ENCODE results near the gene CHST3. TPM values are rescaled to one million over a fixed set of nuclear protein-coding genes. Genes with fewer than 3 reads are reported as not detected.
"Not testable (repeated sequence)": the region's sequence is repeated elsewhere in the genome, so short reads cannot be mapped to it uniquely, and the experiment has no call there.

CHST3 gene
- 57.0 and 59.0 TPM in 2 replicates for total RNA-seq (2014; rRNA removed; shearing (Covaris generic))

- peak; percentile 57 for DNase-seq (ENCODE audit: low spot score)
Observed at GRCh38 chr10:71964098-71964742, at the start of gene CHST3. TSS of gene CHST3 (plus strand) at chr10:71964395. CDS start at chr10:72005843, 41,448 bp downstream.

GRCh38 chr10:71916827-71917226 is 47.4 kb upstream of the CHST3 start:
- no peak for DNase-seq (ENCODE audit: low spot score)

GRCh38 chr10:71918992-71919391 is 45.2 kb upstream of the CHST3 start:
- DNase-seq (ENCODE audit: low spot score) = no peak

DNA sequence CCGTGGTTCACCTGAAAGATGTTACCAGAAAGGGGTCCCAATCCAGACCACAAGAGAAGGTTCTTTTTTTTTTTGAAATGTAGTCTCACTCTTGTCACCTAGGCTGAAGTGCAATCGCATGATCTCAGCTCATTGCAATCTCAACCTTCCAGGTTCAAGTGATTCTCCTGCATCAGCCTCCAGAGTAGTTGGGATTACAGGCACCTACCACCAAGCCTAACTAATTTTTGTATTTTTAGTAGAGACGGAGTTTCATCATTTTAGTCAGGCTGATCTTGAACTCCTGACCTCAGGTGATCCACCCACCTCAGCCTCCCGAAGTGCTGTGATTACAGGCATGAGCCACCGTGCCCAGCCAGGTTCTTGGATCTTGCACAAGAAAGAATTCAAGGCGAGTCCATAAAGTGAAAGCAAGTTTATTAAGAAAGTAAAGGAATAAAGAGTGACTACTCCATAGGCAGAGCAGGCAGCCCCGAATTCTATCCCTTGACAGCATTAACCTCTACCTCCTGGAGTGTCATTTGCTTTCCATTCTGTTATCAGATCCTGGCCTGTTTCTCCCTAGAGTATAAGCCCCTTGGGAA is 44.1 kb upstream of the CHST3 start:
- not testable (repeated sequence) for DNase-seq (ENCODE audit: low spot score)

DNA sequence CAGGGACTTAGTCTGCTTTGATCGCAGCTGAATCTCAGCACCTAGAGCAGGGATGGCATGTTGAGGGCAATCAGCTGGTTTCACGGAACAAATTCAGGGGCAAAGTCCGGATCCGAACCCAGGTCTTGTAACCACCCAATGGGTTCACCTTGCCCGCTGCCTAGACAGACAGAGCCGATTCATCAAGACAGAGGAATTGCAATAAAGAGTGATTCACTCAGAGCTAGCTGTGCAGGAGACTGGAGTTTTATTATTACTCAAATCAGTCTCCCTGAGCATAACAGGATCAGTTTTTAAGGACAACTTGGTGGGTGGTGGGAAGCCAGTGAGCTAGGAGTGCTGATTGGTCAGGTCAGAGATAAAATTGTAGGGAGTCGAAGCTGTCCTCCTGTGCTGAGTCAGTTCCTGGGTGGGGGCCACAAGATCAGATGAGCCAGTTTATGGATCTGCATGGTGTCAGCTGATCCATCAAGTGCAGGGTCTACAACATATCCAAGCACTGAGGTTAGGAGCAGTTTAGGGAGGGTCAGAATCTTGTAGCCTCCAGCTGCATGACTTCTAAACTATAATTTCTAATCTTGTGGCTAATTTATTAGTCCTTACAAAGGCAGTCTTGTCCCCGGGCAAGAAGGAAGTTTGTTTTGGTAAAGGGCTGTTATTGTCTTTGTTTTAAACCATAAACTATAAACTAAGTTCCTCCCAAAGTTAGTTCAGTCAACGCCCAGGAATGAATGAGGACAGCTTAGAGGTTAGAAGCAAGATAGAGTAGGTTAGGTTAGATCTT is 43.5 kb upstream of the CHST3 start:
- DNase-seq (ENCODE audit: low spot score) = peak; percentile 82

DNA sequence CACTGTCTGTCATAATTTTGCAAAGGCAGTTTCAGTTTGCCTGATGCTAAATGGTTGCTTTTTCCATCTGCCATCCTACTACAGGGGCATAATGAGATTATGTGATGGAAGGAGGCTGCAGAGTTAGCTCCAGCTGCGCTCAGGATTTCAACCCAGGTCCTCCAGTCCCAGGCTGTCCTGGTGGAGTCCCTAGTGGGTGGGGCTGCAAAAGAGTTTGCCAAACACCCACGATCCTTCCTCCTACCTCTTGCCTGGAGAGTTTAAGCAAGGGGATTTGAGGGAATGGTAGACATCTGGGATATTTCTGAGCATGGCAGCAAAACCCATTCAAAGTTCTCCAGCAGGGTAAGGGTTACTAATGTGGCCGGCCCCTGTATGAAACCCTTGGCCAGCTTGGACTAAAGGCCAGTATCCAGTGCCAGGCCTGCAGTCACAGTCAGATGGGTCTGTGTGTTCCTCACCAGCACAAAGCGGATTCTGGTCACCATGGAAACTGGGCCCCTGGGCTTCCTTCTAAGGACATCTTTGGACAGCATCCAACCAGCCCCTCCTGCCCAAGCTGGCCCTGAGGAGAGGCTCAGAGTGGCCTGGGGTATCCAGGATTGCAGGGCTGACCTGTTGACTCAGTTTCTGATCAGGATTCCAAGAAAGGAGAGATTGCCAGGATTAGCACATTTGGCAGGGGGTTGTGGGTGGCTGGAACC is 42.7 kb upstream of the CHST3 start:
- DNase-seq (ENCODE audit: low spot score) = no peak

DNA sequence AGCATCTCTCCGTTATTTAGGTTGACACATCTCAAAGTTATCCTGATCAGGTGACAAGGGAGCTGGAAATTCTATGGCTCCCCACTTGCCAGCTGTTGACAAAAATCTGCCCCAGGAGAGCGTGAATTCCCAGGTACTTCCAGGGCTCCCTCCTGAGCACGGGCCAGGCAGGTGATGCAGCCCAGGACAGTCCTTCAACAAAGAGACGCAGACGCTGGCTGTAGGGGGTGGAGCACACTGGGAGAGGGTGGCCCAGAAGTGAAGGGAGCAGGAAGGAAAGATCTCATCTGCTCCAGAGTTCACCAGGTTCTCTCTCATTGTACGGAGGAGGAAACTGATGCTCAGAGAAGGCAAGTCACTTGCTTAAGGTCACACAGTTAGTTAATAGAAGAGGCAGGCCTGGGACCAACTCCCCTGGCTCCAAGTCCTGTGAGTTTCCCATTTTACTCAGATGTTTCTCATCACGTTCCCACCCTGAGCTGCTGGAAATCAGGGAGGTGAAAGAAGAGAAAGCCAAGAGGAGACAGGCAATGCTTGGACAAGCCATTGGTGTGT is 41.0 kb upstream of the CHST3 start:
- DNase-seq (ENCODE audit: low spot score) = no peak

DNA sequence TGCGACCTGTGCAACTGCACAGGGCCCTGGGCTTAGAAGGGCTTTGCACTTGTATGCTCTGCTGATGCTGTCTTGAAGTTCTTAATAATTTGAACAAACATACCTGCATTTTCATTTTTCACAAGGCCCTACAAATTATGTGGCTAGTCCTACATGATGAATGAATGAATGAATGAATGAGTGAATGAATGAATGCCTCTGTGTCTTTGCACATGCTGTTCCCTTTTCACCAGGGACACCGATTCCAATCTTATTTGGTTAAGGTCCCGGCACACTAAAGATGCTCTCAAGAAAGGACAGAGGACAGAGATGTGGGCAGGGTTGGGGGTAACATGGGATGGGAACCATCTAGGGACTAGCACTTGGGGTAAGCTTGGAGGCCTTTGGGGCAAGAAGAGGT is 39.4 kb upstream of the CHST3 start:
- DNase-seq (ENCODE audit: low spot score) = no peak

GRCh38 chr10:71927159-71927558 is 37.0 kb upstream of the CHST3 start:
- DNase-seq (ENCODE audit: low spot score) = no peak

DNA sequence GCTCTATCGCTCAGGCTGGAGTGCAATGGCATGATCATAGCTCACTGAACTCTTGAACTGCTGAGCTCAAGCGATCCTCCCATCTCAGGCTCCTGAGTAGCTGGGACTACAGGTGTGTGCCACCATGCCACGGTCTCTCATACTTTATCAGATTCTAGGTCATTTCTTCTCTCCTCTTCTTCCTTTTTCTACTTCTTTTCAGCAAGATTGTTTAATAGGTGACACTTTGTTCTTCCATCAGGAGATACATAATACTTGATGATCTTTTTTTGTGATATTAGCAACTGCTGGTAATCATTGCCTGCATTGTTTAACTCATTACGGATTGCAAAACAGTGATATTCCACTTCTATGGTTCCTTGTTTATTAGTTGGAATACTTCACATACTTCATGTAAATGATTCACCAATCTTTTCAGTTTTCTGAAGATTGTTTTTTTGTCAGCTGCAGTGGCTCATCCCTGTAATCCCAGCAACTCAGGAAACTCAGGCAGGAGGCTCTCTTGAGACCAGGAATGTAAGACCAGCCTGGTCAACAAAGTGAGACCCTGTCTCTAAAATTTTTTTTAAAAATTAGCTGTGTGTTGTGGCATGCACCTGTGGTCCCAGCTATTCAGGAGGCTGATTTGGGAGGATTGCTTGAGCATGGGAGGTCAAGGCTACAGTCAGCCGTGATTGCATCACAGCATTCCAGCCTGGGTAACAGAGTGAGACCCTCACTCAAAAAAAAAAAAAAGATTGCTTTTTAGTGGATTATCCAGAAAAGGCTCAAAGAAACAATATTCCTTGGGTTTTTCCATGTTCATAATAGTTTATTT is 36.2 kb upstream of the CHST3 start:
- no peak for DNase-seq (ENCODE audit: low spot score)

DNA sequence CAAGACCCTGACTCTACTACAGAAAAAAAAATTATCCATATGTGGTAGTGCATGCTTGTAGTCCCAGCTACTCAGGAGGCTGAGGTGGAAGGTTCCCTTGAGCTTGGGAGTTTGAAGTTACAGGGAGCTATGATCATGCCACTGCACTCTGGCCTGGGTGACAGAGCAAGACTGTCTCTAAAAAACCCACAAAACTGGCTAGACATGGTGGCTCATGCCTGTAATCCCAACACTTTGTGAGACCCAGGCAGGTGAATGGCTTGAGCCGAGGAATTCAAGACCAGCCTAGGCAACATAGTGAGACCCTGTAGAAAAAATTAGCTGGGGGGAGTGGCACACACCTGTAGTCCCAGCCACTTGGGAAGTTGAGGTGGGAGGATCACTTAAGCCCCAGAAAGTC is 32.9 kb upstream of the CHST3 start:
- no peak for DNase-seq (ENCODE audit: low spot score)

GRCh38 chr10:71933651-71934050 is 30.5 kb upstream of the CHST3 start:
- no peak for DNase-seq (ENCODE audit: low spot score)

DNA sequence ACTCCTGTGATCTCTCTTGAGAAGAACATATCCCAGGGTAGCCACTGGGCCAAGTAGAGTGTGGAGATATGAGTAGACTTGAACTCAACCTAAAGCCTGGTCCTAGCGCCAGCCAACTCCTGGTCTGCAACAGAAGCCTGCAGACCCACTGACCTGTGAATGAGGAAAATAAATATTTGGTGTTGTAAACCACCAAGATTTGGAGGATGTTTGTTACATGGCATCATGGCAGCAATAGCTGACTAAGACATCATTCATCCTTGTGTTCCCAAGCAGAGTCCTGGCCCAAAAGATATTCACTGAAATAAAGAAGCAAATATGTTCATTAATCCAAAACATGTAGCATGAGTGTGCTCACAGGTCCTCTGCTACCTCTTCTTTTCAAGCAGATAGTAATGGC is 26.0 kb upstream of the CHST3 start:
- no peak for DNase-seq (ENCODE audit: low spot score)

GRCh38 chr10:71939304-71939703 is 24.9 kb upstream of the CHST3 start:
- DNase-seq (ENCODE audit: low spot score) = no peak

GRCh38 chr10:71939861-71940474 is 24.2 kb upstream of the CHST3 start:
- no peak for DNase-seq (ENCODE audit: low spot score)

GRCh38 chr10:71940752-71941151 is 23.4 kb upstream of the CHST3 start:
- no peak for DNase-seq (ENCODE audit: low spot score)

DNA sequence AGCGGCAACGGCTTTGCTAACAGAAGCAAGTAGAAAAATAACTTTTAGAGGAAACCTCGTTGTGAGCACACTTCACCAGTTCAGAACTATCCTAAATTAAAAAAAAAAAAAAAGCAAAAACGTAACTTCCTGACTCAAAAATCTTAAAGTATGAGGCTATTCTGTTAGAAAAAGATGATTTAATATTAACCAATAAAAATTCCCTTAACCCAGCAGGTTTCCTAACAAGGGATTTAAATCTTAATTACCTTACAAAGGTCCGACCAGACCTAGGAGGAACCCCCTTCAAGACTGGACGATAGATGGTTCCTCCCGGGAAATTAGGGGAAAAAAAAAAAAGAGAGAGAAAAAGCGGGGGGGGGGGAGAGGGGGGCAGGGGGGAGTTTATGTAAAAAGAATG is 22.9 kb upstream of the CHST3 start:
- no peak for DNase-seq (ENCODE audit: low spot score)

GRCh38 chr10:71945819-71946474 is 18.2 kb upstream of the CHST3 start:
- no peak for DNase-seq (ENCODE audit: low spot score)

GRCh38 chr10:71946700-71947099 is 17.5 kb upstream of the CHST3 start:
- DNase-seq (ENCODE audit: low spot score) = no peak

DNA sequence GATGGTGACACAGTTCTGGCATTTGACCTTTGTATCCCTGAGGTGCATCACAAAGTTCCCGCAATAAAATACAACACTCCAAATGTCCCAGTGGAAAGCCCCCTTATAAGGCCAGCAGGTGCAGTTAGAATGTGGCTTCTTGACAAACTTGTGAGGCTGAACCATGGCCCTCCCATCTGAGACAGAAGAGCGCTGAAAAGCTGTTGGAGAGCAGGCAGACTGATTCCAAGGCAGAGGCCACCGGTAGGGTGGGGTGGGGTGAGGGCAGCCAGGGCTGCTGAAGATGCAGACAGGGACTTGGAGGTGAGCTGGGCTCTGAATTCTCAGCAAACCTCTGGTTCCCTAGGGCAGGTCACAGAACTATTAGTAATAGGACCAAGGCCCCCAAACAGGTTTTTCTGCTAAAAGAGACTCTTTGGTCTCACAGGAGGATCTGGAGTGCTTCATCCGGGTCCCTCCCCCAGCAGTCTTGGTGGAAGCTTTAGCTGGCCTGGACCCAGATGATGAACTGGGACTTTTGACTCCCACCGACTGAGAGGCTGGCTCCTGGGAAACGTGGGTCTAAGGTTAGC is 15.6 kb upstream of the CHST3 start:
- no peak for DNase-seq (ENCODE audit: low spot score)

Measured in A172 (cell line).